Liver (tissue), 9 donors: ENCODE data around the gene MAP2K4. TPM values are rescaled to one million over a fixed set of nuclear protein-coding genes. Genes with fewer than 3 reads are reported as not detected.
A peak's percentile ranks its signal among the peaks of the same experiment; 100 is the strongest.

Experiments used
- DNase-seq: peaks from one replicate; pipeline ENCODE4 v3.0.0-alpha.2; 2017; ENCODE audit warnings: low spot score
- H3K27ac ChIP-seq, 2 donors: one replicate each; pipeline ENCODE4 v1.7.0; 2013; ENCODE audit warnings: inconsistent platforms in 2 of 2, low read length in 2 of 2, control low read depth in 1 of 2, low read depth in 1 of 2, mild to moderate bottlenecking in 1 of 2
- H3K27me3 ChIP-seq, 4 donors: one replicate each; pipeline versions ENCODE4 v1.6.1 to v1.7.0; 2013; ENCODE audit warnings: low read length in 3 of 4, inconsistent platforms in 1 of 4, mild to moderate bottlenecking in 1 of 4, moderate library complexity in 1 of 4; ENCODE audit not compliant: control insufficient read depth in 4 of 4, insufficient read depth in 4 of 4
- H3K36me3 ChIP-seq, 4 donors: one replicate each; pipeline versions ENCODE4 v1.6.1 to v1.7.0; 2013; ENCODE audit warnings: low read length in 3 of 4, mild to moderate bottlenecking in 3 of 4, low read depth in 1 of 4, moderate library complexity in 1 of 4; ENCODE audit not compliant: control insufficient read depth in 4 of 4, insufficient read depth in 3 of 4
- H3K4me1 ChIP-seq, 4 donors: one replicate each; pipeline versions ENCODE4 v1.6.1 to v1.7.0; 2013; ENCODE audit warnings: low read length in 3 of 4, mild to moderate bottlenecking in 3 of 4, moderate library complexity in 1 of 4; ENCODE audit not compliant: control insufficient read depth in 4 of 4, insufficient read depth in 4 of 4
- H3K4me3 ChIP-seq, 3 donors: one replicate each; pipeline versions ENCODE4 v1.6.1 to v1.7.0; 2013; ENCODE audit warnings: low read length in 3 of 3, control low read depth in 1 of 3, low read depth in 1 of 3, mild to moderate bottlenecking in 1 of 3
- H3K9ac ChIP-seq, 2 donors: one replicate each; pipeline ENCODE4 v1.7.0; 2013; ENCODE audit warnings: low read length in 2 of 2, mild to moderate bottlenecking in 2 of 2, moderate library complexity in 2 of 2, control low read depth in 1 of 2, low read depth in 1 of 2
- H3K9me3 ChIP-seq, 4 donors: one replicate each; pipeline versions ENCODE4 v1.6.1 to v1.7.0; 2013; ENCODE audit warnings: low read length in 3 of 4; ENCODE audit not compliant: control insufficient read depth in 4 of 4
- CTCF ChIP-seq: fragments of 150-350 bp; IDR thresholded peaks from 2 replicates; pipeline ENCODE4 v1.5.1; 2017; ENCODE audit warnings: improper control_type of control experiment, low read depth, low read length; ENCODE audit not compliant: missing input control
- EGR1 ChIP-seq, 2 donors: IDR thresholded peaks; 2 replicates each; pipeline ENCODE4 v1.6.1; 2016 to 2018; ENCODE audit warnings: antibody characterized with exemption in 2 of 2, low read depth in 2 of 2
- FOXA1 ChIP-seq: IDR thresholded peaks from 2 replicates; pipeline ENCODE4 v1.6.1; 2016; ENCODE audit warnings: antibody characterized with exemption
- FOXA2 ChIP-seq: IDR thresholded peaks from 2 replicates; pipeline ENCODE4 v1.6.1; 2016; ENCODE audit warnings: antibody characterized with exemption
- GABPA ChIP-seq, 2 donors: IDR thresholded peaks in 1 of 2; conservative IDR thresholded peaks in 1 of 2; 2 replicates each; pipeline ENCODE4 v1.6.1; 2016; ENCODE audit warnings: antibody characterized with exemption in 2 of 2, mild to moderate bottlenecking in 1 of 2, moderate library complexity in 1 of 2
- HNF4G ChIP-seq: IDR thresholded peaks from 2 replicates; pipeline ENCODE4 v1.6.1; 2016; ENCODE audit warnings: antibody characterized with exemption
- JUND ChIP-seq, 2 donors: IDR thresholded peaks; 2 replicates each; pipeline ENCODE4 v1.6.1; 2016; ENCODE audit warnings: antibody characterized with exemption in 2 of 2
- MAX ChIP-seq: IDR thresholded peaks from 2 replicates; pipeline ENCODE4 v1.6.1; 2016; ENCODE audit warnings: antibody characterized with exemption
- NR2F2 ChIP-seq: IDR thresholded peaks from 2 replicates; pipeline ENCODE4 v1.6.1; 2016; ENCODE audit warnings: antibody characterized with exemption
- RAD21 ChIP-seq, 2 donors: IDR thresholded peaks; 2 replicates each; pipeline ENCODE4 v1.6.1; 2016; ENCODE audit warnings: antibody characterized with exemption in 2 of 2, mild to moderate bottlenecking in 2 of 2
- REST ChIP-seq: IDR thresholded peaks from 2 replicates; pipeline ENCODE4 v1.6.1; 2016; ENCODE audit warnings: antibody characterized with exemption, mild to moderate bottlenecking
- RXRA ChIP-seq, 2 donors: IDR thresholded peaks; 2 replicates each; pipeline ENCODE4 v1.6.1; 2017 to 2018; ENCODE audit warnings: antibody characterized with exemption in 2 of 2, mild to moderate bottlenecking in 1 of 2
- SP1 ChIP-seq: IDR thresholded peaks from 2 replicates; pipeline ENCODE4 v1.6.1; 2018; ENCODE audit warnings: antibody characterized with exemption, mild to moderate bottlenecking
- TAF1 ChIP-seq: conservative IDR thresholded peaks from 2 replicates; pipeline ENCODE4 v1.6.1; 2016; ENCODE audit warnings: antibody characterized with exemption, mild to moderate bottlenecking
- YY1 ChIP-seq: IDR thresholded peaks from 2 replicates; pipeline ENCODE4 v1.6.1; 2016; ENCODE audit warnings: antibody characterized with exemption, mild to moderate bottlenecking
- WGBS: extraction: QIAGEN DNeasy Blood & Tissue Kit; methylation state at CpG from one replicate; pipeline ENCODE4 v1.1.7; 2013; 5-methylcytosine and 5-hydroxymethylcytosine counted together
- polyA plus RNA-seq, 2 donors: library from polyadenylated mRNA; stranded (reverse) in 1 of 2; unstranded in 1 of 2; fragments of 200-250 nt in 1 of 2; fragments of >200 nt in 1 of 2; fragmentation: Nextera tagmentation in 1 of 2; extraction: Ambion mirVana in 1 of 2; gene quantifications; one replicate each; pipeline versions ENCODE4 v1.2.1 to v1.2.3, GENCODE V29; 2013 to 2015
- total RNA-seq, 2 donors: library from RNA; depleted of rRNA; stranded (reverse); fragments of >200 nt; gene quantifications; one replicate each; pipeline ENCODE4 v1.2.3, GENCODE V29; 2014
- TF ChIP-seq, protein P1 (sequence below): IDR thresholded peaks from 2 replicates; pipeline ENCODE4 v1.6.1; 2016; ENCODE audit warnings: antibody characterized with exemption
- TF ChIP-seq, protein P2 (sequence below): IDR thresholded peaks from 2 replicates; pipeline ENCODE4 v1.6.1; 2016; ENCODE audit warnings: antibody characterized with exemption
- donor health status: healthy.
- donor health status: healthy.
- donor health status: healthy.
- donor health status: healthy.
- donor health status: healthy.

Gene MAP2K4
- total and polyA plus RNA-seq, 4 donors = 9.2 to 23.8 (median 14.7) TPM

- Histone ChIP-seq H3K36me3 (no peaks in the 10 kb centered on the region), H3K4me3 (no peak overlapping the region), H3K27ac (no peak overlapping the region), H3K9ac (no peak overlapping the region), H3K9me3 (no peaks in the 10 kb centered on the region), H3K27me3 (no peaks in the 10 kb centered on the region), H3K4me1 (no peaks in the 10 kb centered on the region)
- no peak for TF ChIP-seq EGR1 (IDR thresholded peaks at IDR 0.05; ENCODE audit: low read depth in 2 of 2)
- no peak for TF ChIP-seq FOXA1
- no peak for TF ChIP-seq CTCF
- TF ChIP-seq, protein P1, sequence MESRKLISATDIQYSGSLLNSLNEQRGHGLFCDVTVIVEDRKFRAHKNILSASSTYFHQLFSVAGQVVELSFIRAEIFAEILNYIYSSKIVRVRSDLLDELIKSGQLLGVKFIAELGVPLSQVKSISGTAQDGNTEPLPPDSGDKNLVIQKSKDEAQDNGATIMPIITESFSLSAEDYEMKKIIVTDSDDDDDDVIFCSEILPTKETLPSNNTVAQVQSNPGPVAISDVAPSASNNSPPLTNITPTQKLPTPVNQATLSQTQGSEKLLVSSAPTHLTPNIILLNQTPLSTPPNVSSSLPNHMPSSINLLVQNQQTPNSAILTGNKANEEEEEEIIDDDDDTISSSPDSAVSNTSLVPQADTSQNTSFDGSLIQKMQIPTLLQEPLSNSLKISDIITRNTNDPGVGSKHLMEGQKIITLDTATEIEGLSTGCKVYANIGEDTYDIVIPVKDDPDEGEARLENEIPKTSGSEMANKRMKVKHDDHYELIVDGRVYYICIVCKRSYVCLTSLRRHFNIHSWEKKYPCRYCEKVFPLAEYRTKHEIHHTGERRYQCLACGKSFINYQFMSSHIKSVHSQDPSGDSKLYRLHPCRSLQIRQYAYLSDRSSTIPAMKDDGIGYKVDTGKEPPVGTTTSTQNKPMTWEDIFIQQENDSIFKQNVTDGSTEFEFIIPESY = no peak
- no peak for TF ChIP-seq JUND (IDR thresholded peaks at IDR 0.05)
- TF ChIP-seq HNF4G = no peak
- no peak for TF ChIP-seq FOXA2
- TF ChIP-seq YY1 = no peak
- TF ChIP-seq, protein P2, sequence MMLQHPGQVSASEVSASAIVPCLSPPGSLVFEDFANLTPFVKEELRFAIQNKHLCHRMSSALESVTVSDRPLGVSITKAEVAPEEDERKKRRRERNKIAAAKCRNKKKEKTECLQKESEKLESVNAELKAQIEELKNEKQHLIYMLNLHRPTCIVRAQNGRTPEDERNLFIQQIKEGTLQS = no peak
- no peak for TF ChIP-seq TAF1
- TF ChIP-seq MAX = no peak
- TF ChIP-seq GABPA (IDR thresholded peaks at IDR 0.05 in 1 of 2, conservative IDR thresholded peaks at IDR 0.05 in 1 of 2) = no peak
- TF ChIP-seq RXRA (IDR thresholded peaks at IDR 0.05) = no peak
- TF ChIP-seq SP1 = no peak
- no peak for TF ChIP-seq REST
- TF ChIP-seq RAD21 (IDR thresholded peaks at IDR 0.05) = no peak
- DNase-seq = no peak
- WGBS = 91% methylated on average over 5 of the region's 5 CpGs
Observed at GRCh38 chr17:12007466-12007865, 13.2 kb upstream of the MAP2K4 start.

- no peak for DNase-seq
- 5% methylated on average over 3 of the region's 3 CpGs for WGBS
Observed at GRCh38 chr17:12021623-12022140, 1.0 kb downstream of the MAP2K4 start.

More at GRCh38 chr17:12021623-12022140, 1.0 kb downstream of the MAP2K4 start:
- H3K36me3 ChIP-seq = no peaks in the 10 kb centered on the region
- H3K4me1 ChIP-seq = peaks cover 6 to 37% (median 24%) of the 10 kb centered on the region in 4 donors
- no peak for TF ChIP-seq GABPA (IDR thresholded peaks at IDR 0.05 in 1 of 2, conservative IDR thresholded peaks at IDR 0.05 in 1 of 2)
- TF ChIP-seq NR2F2 = peak; percentile 28
- TF ChIP-seq HNF4G = no peak
- TF ChIP-seq REST = no peak
- TF ChIP-seq JUND (IDR thresholded peaks at IDR 0.05) = no peak
- no peaks in the 10 kb centered on the region for H3K9me3 ChIP-seq
- peak overlapping the region; percentile 2 to 77 for H3K9ac ChIP-seq
- H3K4me3 ChIP-seq = peak overlapping the region; percentile 67 to 100 (median 69)
- peak overlapping the region; percentile 40 to 92 for H3K27ac ChIP-seq
- H3K27me3 ChIP-seq = no peaks in the 10 kb centered on the region
